ENCODE data around the gene TPCN1.

The TPCN1 gene

DNA sequence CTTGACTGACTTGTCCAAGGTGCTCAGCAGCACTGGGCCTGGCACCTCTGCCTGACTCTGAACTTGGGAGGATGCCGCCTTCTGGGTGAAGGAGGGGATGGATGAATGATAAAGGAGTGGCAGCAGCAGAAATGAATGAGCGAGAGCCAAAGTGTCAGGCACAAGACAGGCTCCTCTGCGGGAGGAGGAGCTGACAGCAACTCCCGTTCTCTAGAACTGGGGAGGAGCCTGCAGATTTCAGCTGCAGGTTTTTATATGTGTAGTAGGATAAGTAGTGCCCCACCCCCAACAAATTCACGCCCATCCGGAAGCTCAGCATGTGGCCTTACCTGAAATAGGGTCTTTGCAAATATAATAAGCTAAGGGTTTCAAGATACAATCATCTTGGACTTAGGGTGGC lies 80.5 kb downstream of the TPCN1 start:
- no peaks in the 10 kb centered on the region for H3K9me3 Mint-ChIP-seq
- H3K4me3 Mint-ChIP-seq: no peak overlapping the region
- no peak overlapping the region for H3K27ac Mint-ChIP-seq
- no peaks in the 10 kb centered on the region for H3K27me3 Mint-ChIP-seq
- ATAC-seq (no peak), DNase-seq (no peak)
- H3K4me1 Mint-ChIP-seq: peaks cover 19% of the 10 kb centered on the region

DNA sequence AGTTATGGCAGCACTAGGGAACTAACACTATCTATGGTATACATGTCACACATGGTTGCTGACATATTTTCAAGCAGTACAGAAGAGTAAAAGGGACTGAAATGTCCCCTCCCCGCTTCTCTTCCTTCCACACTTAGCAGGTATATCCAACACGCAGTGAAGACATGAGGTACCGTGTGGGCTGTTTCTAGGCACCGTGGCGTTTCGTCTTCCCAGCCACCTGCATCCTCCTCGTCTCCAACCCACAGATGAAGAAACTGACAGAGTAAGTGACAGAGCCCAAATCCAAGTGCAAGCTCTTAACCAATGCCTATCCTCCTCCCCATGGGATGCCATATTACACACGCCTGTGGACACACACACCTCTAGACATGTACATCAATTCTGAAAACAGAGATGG lies 81.2 kb downstream of the TPCN1 start:
- no peak for DNase-seq
- Mint-ChIP-seq H3K27ac (peak overlapping the region; percentile 5 to 10), H3K9me3 (no peaks in the 10 kb centered on the region), H3K4me3 (no peak overlapping the region), H3K4me1 (peaks cover 19% of the 10 kb centered on the region), H3K27me3 (no peaks in the 10 kb centered on the region)
- ATAC-seq: peak; percentile 2

DNA sequence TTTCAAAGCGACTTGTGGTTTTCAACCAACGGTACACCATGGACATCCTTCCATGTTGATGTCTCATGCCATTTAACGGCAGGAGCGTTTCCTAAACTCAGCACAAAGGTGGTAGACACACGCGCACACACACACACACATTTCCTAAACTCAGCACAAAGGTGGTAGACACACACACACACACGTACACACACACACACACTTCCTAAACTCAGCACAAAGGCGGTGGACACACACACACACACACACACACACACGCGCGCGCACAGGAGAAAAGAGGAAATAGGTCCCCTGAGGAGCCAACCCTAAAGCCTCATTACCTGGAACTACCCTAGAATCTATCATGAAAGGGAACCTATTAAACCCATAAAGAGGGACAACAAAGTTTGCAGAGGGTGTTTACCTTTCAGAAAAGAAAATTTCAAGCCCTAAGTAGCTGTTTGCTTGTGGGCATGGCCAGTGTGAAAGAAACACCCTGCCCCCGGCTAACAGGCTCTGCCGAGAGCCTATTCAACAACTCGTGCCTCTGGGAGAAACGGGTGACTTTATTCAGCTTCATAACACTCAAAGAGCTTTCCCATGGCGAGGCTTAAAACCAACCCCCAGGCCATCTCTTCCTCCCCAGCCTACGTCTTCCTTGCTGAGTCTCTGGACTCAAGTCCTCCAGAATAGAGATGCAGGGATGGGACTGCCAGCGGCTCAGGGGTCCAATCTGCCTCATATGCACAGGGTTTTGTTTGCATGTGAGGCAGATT lies 81.8 kb downstream of the TPCN1 start:
- peaks cover 19% of the 10 kb centered on the region for H3K4me1 Mint-ChIP-seq

DNA sequence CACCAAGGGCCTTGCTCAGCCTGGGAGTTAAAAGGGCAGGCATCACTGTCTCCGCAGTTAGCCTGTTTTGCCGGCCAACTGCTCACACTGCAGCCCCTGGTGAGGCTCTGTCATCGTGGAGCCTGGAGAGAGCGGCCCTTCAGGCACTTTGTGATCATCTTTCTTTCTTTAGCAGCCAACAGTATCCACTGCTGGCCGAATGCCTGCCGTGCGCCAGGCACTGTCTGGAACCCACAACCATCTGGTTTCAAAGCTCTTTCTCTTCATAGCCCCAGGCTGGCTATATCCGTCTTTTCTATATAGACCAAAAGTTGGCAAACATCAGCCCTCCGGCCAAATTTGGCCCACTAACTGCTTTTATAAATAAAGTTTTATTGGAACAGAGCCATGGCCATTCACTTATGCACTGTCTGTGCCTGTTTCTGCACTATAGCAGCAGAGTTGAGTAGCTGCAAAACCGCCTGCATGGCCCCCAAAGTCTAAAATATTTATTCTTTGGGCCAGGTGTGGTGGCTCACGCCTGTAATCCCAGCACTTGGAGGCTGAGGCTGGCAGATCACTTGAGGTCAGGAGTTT lies 84.1 kb downstream of the TPCN1 start:
- Mint-ChIP-seq H3K27ac (no peak overlapping the region), H3K4me1 (peaks cover 19% of the 10 kb centered on the region), H3K27me3 (no peaks in the 10 kb centered on the region), H3K9me3 (no peaks in the 10 kb centered on the region), H3K4me3 (no peak overlapping the region)
- DNase-seq (no peak), ATAC-seq (no peak)

More for the DNA sequence above, 81.8 kb downstream of the TPCN1 start:
- peak overlapping the region; percentile 5 to 10 for H3K27ac Mint-ChIP-seq
- ATAC-seq (peak; percentile 2), DNase-seq (no peak)
- no peaks in the 10 kb centered on the region for H3K9me3 Mint-ChIP-seq
- H3K27me3 Mint-ChIP-seq: no peaks in the 10 kb centered on the region
- H3K4me3 Mint-ChIP-seq: no peak overlapping the region

DNA sequence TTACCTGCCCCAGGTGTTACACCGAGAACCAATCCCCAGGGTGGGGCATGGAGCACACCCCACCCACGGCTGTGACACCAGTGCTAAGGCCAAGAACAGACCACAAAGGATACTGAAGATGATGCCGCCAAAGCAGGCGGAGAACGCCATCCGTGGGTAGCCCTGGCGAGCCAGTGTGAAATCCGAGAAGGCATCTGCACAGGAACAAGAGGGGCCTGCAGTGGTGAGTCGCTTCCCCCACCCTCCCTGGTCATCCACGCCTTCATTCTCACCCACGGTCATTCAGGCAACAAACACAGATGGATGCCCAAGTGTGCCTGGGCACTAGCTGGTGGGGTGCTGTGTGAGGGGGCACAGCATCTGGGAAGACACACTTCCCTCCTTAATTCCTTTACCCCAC lies 85.1 kb downstream of the TPCN1 start:
- Mint-ChIP-seq H3K9me3 (no peaks in the 10 kb centered on the region), H3K4me3 (no peak overlapping the region), H3K4me1 (peaks cover 19% of the 10 kb centered on the region), H3K27ac (no peak overlapping the region), H3K27me3 (no peaks in the 10 kb centered on the region)
- no peak for DNase-seq
- no peak for ATAC-seq

DNA sequence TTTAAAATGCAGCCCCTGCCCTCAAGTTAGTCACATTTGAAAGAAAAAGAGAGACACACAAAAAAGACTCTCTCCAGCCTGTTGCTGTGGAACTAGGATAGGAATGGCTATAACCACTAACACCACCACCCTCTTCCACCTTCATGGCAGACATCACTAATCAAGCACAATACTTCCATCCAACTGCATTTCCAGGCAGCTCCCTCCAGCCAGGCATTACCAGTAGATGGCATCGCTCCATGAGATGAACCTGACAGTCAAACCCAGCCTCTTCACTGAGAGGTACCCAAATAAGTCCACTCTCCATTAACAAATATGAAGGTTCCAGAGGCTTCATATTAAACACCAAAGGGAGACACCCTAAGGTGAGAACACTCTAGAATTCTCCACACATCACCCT lies 89.2 kb downstream of the TPCN1 start:
- DNase-seq (no peak), ATAC-seq (no peak)
- peak overlapping the region in 1 of 2 donors; percentile 37 for H3K27ac Mint-ChIP-seq
- H3K27me3 Mint-ChIP-seq: no peaks in the 10 kb centered on the region
- no peak overlapping the region for H3K4me3 Mint-ChIP-seq
- no peaks in the 10 kb centered on the region for H3K9me3 Mint-ChIP-seq
- no peaks in the 10 kb centered on the region for H3K4me1 Mint-ChIP-seq

DNA sequence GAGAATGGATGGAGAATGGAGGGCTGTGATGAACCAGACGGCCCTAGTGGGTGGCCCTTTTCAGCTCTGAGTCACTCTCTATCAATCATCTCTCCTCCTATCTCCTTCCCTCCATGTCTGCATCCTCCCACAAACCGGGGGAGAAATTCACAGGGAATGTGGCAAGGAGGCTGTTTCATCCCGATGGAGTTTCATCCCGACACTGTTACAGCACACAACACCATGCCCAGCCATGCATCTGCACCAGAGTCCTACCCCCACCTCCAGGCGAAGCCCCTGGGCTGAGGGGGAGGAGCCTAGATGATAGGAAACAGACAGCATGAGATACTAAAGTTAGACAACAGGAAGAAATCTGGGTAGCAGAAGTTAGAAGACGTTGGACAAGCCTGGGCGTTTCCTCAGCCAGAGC lies 92.9 kb downstream of the TPCN1 start:
- no peaks in the 10 kb centered on the region for H3K4me1 Mint-ChIP-seq
- no peaks in the 10 kb centered on the region for H3K27me3 Mint-ChIP-seq
- DNase-seq (no peak), ATAC-seq (no peak)
- peak overlapping the region in 1 of 2 donors; percentile 83 for H3K27ac Mint-ChIP-seq
- H3K4me3 Mint-ChIP-seq: no peak overlapping the region
- H3K9me3 Mint-ChIP-seq: peaks cover 0 to 8% of the 10 kb centered on the region in 2 donors

DNA sequence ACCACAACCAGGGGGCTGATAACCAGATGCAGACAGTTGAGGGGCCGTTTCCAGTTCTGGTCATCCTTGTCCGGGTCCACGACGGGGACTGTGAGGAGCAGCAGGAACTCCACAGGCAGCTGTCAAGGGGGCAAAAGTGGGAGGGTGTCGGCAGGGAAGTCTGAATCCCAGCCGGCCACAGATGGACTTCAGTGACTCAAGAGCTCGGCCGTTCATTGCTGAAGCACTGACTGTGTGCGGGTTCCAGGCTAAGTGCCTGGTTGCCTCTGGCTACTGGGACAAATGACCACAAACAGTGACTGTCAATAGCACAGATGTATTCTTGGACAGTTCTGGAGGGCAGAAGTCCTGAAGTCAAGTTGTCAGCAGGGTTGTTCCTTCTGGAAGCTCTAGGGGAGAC lies 94.1 kb downstream of the TPCN1 start:
- H3K4me3 Mint-ChIP-seq: no peak overlapping the region
- H3K4me1 Mint-ChIP-seq: no peaks in the 10 kb centered on the region
- DNase-seq: no peak
- H3K27ac Mint-ChIP-seq: peak overlapping the region in 1 of 2 donors; percentile 68
- peaks cover 0 to 8% of the 10 kb centered on the region in 2 donors for H3K9me3 Mint-ChIP-seq
- H3K27me3 Mint-ChIP-seq: no peaks in the 10 kb centered on the region
- no peak for ATAC-seq

DNA sequence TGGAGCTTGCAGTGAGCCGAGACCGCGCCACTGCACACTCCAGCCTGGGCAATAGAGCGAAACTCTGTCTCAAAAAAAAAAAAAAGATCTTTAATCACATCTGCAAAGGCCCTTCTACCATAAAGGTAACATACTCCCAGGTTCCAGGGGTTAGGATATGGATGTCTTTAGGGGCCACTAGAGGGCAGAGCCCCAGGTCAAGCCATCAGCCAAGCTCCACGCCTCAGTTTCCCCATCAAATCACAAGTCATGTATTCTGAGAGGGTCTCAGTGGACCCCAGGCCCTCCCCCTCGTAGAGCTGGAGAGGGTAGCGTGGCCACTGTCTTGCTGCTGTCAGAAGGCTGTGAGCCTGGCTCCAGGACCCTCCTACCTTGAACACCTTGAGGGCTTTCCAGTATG lies 94.9 kb downstream of the TPCN1 start:
- H3K4me1 Mint-ChIP-seq: no peaks in the 10 kb centered on the region
- H3K4me3 Mint-ChIP-seq: no peak overlapping the region
- peak overlapping the region in 1 of 2 donors; percentile 26 for H3K27ac Mint-ChIP-seq
- DNase-seq (no peak), ATAC-seq (no peak)
- H3K27me3 Mint-ChIP-seq: no peaks in the 10 kb centered on the region
- peaks cover 0 to 8% of the 10 kb centered on the region in 2 donors for H3K9me3 Mint-ChIP-seq

DNA sequence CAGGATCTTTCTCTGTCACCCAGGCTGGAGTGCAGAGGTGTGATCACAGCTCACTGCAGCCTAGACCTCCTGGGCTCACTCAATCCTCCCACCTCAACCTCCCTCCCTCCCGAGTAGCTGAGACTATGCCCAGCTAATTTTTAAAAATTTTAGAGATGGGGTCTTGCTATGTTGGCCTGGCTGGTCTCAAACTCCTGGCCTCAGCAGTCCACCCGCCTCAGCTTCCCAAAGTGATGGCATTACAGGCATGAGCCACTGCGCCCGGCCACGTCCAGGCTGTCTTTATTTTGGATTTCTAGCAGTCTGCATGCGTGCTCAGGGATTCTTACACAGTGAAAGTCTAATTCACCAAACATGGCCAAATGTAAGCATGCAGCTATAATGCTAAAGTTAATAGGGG lies 95.9 kb downstream of the TPCN1 start:
- no peaks in the 10 kb centered on the region for H3K27me3 Mint-ChIP-seq
- no peak overlapping the region for H3K4me3 Mint-ChIP-seq
- H3K9me3 Mint-ChIP-seq: peaks cover 0 to 9% of the 10 kb centered on the region in 2 donors
- H3K4me1 Mint-ChIP-seq: no peaks in the 10 kb centered on the region
- ATAC-seq: no peak
- H3K27ac Mint-ChIP-seq: no peak overlapping the region
- no peak for DNase-seq

DNA sequence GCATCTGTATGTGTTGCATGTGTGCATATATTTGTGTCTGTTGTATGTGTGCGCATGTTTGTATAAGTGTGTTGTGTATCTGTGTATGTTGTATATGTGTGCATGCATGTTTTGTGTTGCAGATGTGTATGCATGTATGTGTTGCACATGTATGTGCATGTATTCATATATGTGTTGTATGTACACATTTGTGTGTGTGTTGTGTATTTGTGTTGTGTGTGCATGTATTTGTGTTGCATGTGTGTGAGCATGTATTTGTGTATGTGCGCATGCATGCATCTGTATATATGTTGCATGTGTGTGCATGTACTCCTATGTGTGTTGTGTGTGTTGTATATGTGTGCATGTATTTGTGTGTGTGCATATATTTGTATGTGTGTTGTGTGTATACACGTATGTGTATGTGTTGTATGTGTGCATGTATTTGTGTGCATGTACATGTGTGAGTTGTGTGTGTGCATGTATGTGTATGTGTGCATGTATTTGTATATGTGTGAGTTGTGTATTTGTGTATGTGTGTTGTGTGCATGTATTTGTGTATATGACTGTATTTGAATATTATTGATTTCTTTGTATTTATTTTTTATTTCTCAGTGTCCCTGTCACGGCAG lies 96.9 kb downstream of the TPCN1 start:
- no peak overlapping the region for H3K4me3 Mint-ChIP-seq
- H3K27me3 Mint-ChIP-seq: no peaks in the 10 kb centered on the region
- peaks cover 0 to 13% of the 10 kb centered on the region in 2 donors for H3K9me3 Mint-ChIP-seq
- H3K27ac Mint-ChIP-seq: peak overlapping the region in 1 of 2 donors; percentile 73
- no peaks in the 10 kb centered on the region for H3K4me1 Mint-ChIP-seq
- ATAC-seq: no peak
- no peak for DNase-seq

DNA sequence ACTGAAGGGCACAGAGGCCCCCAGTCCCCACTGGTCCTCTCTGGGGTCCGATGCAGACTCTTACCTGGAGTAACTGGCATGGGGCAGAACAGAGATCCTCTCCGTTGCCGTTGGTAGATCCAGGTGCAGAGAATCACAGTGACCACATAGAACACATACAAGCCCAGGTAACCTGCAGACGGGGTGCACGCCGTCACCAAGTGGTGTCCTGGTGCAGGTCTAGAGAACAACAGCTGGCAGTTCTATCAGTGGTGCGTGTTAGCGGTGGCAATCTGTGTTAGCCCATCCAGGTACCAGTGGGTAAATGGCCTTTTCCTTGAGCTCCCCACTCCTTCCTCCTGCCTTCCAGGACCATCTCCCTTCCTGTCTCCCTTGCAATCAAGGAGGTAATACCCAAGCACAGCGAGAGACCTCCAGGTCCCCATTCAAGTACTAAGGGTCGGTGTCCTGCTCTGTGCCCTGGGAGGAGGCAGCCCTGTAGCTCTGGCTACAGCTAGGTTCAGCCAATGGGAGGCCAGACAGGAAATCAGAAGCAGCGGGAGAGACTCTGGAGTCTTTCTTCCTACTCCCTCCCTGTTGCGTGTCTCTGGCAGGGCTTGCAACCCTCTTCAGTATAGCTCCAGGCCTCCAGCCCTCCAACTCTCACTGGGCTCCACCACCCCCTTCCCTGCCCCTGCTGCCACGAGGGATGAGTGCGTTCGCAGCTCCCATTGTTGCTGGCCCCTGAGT lies 97.8 kb downstream of the TPCN1 start:
- no peak for ATAC-seq
- Mint-ChIP-seq H3K27ac (peak overlapping the region in 1 of 2 donors; percentile 31), H3K27me3 (no peaks in the 10 kb centered on the region), H3K4me3 (no peak overlapping the region), H3K9me3 (peaks cover 0 to 13% of the 10 kb centered on the region in 2 donors), H3K4me1 (peaks cover 9% of the 10 kb centered on the region)
- DNase-seq: no peak

DNA sequence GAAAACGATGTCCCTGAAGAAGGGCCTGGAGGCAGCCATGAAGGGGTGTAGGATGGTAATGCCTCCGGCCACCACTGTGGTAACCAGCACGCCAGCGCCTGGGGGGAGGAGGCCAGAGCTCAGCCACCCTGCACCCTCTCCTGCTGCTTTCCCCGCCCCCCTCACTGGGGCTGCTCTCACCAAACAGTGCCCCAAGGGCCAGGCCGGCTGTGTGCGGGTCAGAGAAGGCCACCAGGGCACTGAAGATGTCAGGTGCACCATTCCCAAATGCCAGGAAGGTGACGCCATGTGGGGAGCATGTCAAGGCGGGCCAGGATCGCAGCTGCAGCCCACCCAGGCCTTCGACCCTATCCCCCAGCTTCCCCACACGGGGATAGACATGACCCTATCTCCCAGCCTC lies 99.1 kb downstream of the TPCN1 start:
- Mint-ChIP-seq H3K27me3 (no peaks in the 10 kb centered on the region), H3K9me3 (peaks cover 0 to 13% of the 10 kb centered on the region in 2 donors), H3K4me3 (no peak overlapping the region), H3K27ac (no peak overlapping the region), H3K4me1 (peaks cover 13% of the 10 kb centered on the region)
- DNase-seq: no peak
- no peak for ATAC-seq

DNA sequence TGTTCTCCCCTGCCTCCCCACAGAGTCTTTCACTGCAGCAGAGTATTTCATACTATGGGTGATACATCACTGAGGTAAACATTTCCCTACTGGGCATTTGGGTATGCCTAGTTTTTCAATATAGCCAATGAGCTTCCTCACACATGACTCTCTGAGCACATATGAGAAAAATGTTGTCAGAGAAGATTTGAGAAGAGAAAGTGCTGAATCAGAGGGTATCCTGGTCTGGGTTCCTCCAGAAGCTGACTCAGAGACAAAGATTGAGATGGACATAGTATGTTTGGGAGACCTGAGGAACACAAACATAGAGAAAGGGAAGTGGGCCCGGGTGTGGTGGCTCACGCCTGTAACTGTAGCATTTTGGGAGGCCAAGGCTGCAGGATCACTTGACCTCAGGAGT lies 101.1 kb downstream of the TPCN1 start:
- DNase-seq: no peak
- Mint-ChIP-seq H3K27ac (no peak overlapping the region), H3K4me3 (no peak overlapping the region), H3K4me1 (peaks cover 20% of the 10 kb centered on the region), H3K9me3 (peaks cover 0 to 13% of the 10 kb centered on the region in 2 donors), H3K27me3 (no peaks in the 10 kb centered on the region)
- ATAC-seq: no peak

DNA sequence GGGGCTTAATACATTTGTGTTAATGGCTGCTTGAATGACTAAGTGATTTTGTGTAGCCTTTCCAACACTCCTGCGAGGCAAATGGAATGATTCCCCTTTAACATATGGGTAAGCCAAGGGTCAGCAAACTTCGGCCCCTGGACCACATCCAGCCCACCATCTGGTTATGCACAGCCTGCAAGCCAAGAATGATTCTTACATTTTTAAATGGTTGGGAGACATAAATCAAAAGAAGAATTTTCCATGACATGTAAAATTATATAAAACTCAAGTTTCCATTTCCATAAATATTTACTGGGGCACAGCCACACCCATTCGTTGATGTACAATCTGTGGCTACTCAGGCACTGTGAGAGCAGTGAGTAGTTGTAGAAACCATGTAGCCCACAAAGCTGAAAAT lies 104.7 kb downstream of the TPCN1 start:
- Mint-ChIP-seq H3K4me1 (peaks cover 42% of the 10 kb centered on the region), H3K4me3 (no peak overlapping the region), H3K27me3 (no peaks in the 10 kb centered on the region)

More for the DNA sequence above, 104.7 kb downstream of the TPCN1 start:
- no peak for DNase-seq
- H3K9me3 Mint-ChIP-seq: peaks cover 0 to 6% of the 10 kb centered on the region in 2 donors
- H3K27ac Mint-ChIP-seq: no peak overlapping the region
- no peak for ATAC-seq
